ENCODE measurements around the gene RNF166.

GRCh38 chr16:88701581-88702370 lies 4.4 kb downstream of the RNF166 start:
- TF ChIP-seq CTCF (IDR thresholded peaks at IDR 0.05) = no peak
- TF ChIP-seq POLR2A (IDR thresholded peaks at IDR 0.05) = no peak

Data from lower leg skin (tissue), 3 donors.